IPS-18c (cell line): ENCODE results near the gene MTARC2.

Experiments used
- H3K4me3 ChIP-seq: 2 replicates; pipeline ENCODE4 v1.7.0; 2013; ENCODE audit warnings: low read depth, mild to moderate bottlenecking, low read length, moderate library complexity; ENCODE audit not compliant: insufficient read depth
- H3K9me3 ChIP-seq: one replicate; pipeline ENCODE4 v1.6.1; 2013; ENCODE audit warnings: mild to moderate bottlenecking, low read length, moderate library complexity; ENCODE audit not compliant: control insufficient read depth, insufficient read depth

MTARC2 gene

DNA sequence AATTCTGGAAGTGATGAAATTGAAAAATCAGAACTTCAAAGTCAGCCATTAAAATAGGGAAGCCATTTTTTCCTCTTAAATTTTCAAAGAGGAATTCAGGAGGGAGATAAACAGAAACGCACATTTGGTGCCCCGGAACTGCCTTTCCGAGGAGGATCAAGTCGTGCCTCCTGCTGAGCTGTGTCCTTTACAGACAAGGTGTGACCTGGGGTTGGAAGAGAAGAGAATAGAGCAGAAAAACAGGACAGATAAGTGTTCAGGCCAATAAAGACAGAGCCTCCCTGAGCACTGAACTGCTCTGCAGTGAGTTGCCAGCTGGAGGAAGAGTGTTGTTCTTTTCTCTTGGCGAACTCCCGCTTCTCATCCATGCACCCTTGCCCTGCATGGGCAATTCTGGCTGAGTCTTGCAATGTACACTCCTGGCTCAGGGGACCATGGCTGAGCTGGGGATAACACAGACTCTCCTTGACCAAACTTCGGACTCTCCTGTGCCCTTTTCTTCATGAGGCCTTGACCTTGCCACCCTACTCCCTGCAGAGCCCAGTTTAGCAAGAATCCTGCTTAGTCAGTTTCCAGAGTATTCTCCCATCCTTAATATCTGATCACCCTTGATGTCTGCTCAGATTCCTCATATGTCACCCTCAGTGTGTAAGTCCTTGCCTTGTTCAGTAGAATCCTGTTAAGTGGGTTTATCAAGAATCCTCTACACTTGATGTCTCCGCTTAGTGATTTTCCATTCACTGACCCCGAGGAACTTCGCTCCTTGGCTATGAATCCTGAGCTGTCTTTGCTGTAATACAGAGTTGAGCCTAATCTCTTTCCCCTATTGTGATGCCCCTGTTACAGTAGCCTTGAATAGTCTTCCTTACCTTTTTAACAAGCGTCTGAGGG is 37.3 kb downstream of the MTARC2 start:
- no peak overlapping the region for H3K4me3 ChIP-seq

DNA sequence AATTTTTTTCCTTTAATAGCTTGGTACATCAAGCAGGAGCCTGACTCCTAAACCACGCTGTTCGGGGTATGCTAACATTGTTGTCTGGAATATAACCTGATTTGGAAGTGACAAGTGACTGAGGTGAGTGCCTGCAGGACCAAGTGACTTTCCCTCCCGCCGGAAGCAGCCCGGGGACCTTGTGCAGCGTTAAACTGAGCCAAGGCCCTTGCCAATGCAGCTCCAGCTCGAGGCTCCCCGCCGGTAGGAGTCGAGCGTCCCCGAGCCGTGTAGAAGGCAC is 37.9 kb downstream of the MTARC2 start:
- H3K4me3 ChIP-seq = peak overlapping the region; percentile 74

More for the DNA sequence above, 37.3 kb downstream of the MTARC2 start:
- H3K9me3 ChIP-seq = no peaks in the 10 kb centered on the region

DNA sequence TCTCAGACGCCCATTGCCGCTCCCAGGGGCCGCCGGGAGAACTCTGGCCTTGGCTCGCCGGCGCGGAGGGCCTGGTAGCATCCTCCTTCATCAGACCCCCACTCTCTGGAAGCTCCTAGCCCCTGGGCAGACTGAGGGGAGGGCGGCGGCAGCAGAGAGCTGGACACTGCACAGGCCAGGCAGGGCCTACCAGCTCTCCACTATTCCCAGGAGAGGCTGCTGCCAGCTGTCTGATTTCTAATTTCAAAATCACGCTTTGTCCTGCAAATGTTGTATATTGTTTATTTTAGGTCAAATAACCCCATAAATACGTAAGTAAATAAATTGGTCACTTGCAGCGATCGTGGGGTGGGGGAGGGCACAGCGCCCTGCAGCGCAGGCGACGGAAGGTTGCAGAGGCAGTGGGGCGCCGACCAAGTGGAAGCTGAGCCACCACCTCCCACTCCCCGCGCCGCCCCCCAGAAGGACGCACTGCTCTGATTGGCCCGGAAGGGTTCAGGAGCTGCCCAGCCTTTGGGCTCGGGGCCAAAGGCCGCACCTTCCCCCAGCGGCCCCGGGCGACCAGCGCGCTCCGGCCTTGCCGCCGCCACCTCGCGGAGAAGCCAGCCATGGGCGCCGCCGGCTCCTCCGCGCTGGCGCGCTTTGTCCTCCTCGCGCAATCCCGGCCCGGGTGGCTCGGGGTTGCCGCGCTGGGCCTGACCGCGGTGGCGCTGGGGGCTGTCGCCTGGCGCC is 38.4 kb downstream of the MTARC2 start, which contains the start of gene MTARC1:
TSS of gene MTARC1 (plus strand) at position 577 of the 732 bp plus-strand sequence. CDS start at position 609, 32 bp downstream.
- Histone ChIP-seq H3K4me3 (peak within 1 kb of the TSS; percentile 74), H3K9me3 (no peaks in the 10 kb centered on the region)

More for the DNA sequence above, 37.9 kb downstream of the MTARC2 start:
- no peaks in the 10 kb centered on the region for H3K9me3 ChIP-seq

DNA sequence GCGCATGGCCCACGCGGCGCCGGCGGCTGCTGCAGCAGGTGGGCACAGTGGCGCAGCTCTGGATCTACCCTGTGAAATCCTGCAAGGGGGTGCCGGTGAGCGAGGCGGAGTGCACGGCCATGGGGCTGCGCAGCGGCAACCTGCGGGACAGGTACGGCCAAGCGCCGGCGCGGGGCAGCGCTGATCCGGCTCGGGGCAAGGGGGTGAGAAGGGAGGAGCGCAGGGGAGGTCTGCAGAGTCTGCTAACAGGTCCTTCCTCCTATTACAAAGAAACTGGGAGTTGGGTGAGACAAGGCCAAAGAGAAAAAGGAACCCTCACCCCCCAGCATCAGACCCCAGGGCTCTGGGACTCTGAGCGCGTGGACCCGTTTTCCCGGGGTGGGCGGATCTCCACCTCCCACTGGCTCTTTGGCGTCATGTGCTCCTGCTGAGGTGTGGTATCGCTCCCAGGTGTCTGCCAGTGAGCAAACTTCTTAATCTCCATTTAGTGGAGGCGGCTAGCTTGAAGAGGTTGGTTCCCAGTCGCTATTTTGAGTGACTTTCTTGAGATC is 39.0 kb downstream of the MTARC2 start:
- H3K9me3 ChIP-seq = no peaks in the 10 kb centered on the region

DNA sequence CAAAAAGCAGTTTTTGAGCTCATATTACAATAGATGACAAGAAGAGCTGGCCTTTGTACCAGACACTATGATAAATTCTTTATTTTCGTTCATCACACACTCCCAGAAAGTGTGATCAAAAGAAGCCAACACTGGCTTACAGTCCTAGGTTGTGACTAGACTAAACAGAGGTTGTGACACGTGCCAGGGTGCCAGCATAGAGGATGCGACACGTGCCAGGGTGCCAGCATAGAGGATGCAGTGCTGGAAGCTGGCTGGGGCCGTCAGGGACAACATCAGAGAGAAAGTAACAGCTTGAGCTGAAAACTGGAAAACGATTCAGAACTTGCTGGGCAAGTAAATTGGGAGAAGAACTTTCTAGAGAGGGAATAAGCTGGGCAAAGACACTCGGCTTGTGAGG is 40.8 kb downstream of the MTARC2 start:
- no peak overlapping the region for H3K4me3 ChIP-seq

More for the DNA sequence above, 39.0 kb downstream of the MTARC2 start:
- H3K4me3 ChIP-seq = peak overlapping the region; percentile 74

DNA sequence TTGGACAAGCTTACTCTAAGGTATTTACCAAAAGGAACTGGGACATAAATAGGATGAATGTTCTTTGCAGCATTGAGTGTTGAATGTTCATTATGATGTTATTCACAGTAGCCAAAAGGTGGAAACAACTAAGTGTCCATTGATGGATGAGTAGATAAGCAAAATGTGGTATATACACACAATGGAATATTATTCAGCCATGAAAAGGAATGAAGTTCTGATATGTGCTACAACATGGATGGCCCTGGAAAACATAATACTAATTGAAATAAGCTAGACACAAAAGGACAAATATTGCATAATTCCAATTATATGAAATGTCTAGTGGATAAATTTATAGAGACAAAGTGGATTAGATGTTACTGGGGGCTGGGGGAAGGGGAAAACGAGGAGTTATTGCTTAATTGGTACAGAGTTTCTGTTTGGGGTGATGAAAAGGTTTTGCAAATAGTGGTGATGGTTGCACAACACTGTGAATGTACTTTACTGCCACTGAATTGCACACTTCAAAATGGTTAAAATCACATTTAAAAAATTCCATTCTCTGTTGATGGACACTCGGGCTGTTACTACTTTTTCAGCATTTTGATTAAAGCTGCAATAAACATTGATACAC is 41.5 kb downstream of the MTARC2 start:
- Histone ChIP-seq H3K9me3 (no peaks in the 10 kb centered on the region), H3K4me3 (no peak overlapping the region)

More for the DNA sequence above, 40.8 kb downstream of the MTARC2 start:
- no peaks in the 10 kb centered on the region for H3K9me3 ChIP-seq

DNA sequence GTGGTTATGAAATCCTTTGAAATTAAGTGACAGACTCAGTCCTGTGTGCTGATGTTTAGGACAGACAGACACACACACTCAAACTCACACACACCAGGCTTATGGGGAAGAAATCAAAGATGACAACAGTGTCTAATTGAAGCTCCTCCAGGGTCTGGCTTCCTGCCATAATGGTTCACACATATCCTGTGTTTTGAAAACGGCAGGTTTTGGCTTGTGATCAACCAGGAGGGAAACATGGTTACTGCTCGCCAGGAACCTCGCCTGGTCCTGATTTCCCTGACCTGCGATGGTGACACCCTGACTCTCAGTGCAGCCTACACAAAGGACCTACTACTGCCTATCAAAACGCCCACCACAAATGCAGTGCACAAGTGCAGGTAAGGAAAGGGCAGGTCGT is 43.2 kb downstream of the MTARC2 start:
- H3K4me3 ChIP-seq = no peak overlapping the region
- no peaks in the 10 kb centered on the region for H3K9me3 ChIP-seq

DNA sequence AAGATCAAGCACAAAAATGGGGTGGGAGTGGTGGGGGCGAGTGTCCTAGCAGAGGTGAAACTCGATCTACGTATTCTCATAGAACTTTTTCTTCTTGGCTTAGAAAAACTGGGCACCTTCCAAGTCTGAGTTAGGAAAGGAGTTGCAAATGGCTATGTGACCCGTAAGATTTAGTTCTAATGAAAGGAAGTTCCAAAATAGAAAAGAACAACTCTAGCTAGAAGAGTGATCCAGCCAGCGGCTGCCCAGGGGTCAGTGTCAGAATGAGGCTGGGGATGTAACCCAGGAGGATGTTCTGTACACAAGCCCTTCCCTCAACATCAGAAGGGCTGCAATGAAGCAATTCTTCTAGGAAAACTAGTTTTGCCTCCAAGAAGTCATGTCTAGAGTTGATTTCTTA is 43.8 kb downstream of the MTARC2 start:
- Histone ChIP-seq H3K9me3 (no peaks in the 10 kb centered on the region), H3K4me3 (no peak overlapping the region)

DNA sequence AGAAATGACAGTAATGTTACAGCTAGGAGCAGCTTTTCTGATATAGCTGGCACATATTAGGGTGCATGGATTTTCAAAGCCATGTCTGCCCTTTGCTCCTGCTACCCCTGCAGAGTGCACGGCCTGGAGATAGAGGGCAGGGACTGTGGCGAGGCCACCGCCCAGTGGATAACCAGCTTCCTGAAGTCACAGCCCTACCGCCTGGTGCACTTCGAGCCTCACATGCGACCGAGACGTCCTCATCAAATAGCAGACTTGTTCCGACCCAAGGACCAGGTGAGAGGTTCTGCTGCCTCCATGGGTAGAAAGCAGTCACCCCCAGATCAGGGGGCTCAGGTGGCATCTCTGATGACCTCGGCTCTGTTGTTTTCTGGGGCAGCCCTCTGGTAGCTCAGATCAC is 48.4 kb downstream of the MTARC2 start:
- Histone ChIP-seq H3K4me3 (no peak overlapping the region), H3K9me3 (no peaks in the 10 kb centered on the region)

DNA sequence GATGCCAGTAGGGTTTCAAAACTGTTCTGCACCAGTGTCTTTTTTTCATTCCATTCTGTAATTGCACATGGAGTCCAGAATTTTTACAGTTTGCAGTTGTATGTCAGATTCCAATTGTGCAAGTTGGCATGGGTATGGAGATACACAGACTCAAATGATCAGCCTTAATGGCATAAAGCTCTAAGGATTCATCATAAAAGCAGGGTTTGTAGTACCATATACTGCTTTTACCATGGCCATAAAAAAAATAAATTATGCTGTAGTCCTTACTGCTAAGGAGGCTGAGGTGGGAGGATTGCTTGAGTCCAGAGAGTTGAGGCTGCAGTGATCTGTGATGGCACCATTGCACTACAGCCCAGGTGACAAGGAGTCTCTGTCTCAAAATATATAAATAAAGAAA is 48.9 kb downstream of the MTARC2 start:
- H3K4me3 ChIP-seq = no peak overlapping the region
- H3K9me3 ChIP-seq = no peaks in the 10 kb centered on the region

DNA sequence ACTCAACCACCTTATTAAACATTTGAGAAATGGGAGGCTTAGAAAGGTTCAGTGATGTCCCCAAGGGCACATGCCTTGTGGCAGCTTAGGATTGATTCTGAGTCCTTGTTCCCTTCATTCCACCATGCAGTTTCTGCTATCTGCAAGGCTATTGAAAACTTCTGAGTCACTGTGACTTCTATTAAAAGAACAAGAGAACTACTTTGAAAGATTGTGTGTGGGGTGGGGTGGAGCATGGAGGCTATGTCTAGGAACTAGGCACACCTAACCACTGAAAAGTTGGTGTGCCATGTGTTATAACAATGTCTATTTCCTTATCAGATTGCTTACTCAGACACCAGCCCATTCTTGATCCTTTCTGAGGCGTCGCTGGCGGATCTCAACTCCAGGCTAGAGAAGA is 49.4 kb downstream of the MTARC2 start:
- Histone ChIP-seq H3K4me3 (no peak overlapping the region), H3K9me3 (no peaks in the 10 kb centered on the region)

DNA sequence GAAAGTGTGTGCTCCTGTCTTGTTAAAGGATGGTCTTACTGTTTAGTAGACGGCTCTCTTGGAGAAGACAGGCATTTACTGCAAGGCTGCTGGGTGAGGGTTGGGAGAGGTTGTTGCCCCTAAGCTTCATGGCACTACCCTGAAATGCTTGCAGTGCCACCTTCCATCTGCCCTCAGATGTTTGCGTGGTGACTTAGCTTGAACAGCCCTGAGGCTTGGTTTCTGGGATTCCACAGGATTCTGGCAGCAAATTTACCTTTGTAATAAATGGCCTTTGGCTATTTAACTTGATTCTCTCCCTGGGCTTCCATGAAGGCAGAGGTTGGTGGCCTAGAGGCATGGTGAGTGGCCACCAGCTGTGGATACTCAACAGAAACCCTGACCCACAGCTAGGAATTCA is 50.2 kb downstream of the MTARC2 start:
- Histone ChIP-seq H3K4me3 (no peak overlapping the region), H3K9me3 (no peaks in the 10 kb centered on the region)

DNA sequence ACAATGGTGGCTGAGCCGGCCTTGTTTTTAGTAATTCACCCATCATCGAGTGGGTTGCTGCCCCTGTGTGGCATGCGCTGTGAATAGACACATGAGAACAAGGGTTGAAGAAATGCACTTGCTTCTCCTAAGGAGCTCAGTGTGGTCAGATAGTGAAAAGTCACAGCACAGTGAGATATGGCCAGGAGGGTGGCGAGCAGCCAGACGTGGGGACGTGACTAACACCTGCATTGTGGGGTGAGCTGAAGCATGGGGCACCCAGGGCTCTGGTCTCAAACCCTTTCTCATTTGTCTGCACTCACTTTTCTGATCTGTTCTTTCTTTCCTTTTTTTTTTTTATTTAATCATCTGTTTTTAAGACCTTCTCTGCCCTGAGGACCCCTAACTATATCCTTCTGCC is 52.1 kb downstream of the MTARC2 start:
- Histone ChIP-seq H3K4me3 (no peak overlapping the region), H3K9me3 (no peaks in the 10 kb centered on the region)

DNA sequence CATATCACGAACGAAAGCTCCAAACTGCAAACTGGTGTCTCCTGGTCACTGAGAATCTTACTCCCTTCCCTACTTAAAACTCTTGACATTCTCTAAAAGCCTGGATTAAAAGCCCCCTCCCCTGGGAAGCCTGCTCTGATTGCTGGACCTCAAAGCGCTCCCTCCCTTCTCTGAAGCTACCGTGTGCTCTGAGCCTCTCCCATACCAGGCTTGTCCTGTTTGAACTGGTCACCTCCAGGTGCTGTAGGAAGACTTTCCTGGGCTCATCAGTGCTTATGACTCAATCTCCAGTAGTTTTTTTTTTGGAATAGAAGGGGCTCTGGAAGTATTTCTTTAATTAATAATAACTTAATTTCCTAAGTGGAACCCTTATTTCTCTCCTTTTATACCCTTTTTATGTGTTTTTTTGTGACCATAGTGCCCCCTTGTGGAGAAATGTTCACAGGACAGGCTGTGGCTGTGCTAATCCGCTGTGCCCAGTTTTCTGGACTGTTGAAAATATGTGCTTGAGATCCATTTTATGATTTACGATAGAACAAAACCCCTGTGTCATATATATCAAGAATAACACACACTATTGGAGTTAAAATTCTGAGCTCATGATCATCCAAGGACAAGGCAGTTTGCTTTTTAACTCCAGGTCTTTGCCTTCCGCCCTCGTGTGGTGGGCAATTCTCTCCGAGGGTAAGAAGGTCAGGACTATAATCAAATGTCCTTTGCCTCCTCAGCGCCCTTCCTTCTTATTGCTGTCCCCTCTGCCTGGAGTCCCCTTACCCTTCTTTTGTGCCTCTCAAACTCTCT is 55.5 kb downstream of the MTARC2 start:
- Histone ChIP-seq H3K9me3 (no peaks in the 10 kb centered on the region), H3K4me3 (no peak overlapping the region)

DNA sequence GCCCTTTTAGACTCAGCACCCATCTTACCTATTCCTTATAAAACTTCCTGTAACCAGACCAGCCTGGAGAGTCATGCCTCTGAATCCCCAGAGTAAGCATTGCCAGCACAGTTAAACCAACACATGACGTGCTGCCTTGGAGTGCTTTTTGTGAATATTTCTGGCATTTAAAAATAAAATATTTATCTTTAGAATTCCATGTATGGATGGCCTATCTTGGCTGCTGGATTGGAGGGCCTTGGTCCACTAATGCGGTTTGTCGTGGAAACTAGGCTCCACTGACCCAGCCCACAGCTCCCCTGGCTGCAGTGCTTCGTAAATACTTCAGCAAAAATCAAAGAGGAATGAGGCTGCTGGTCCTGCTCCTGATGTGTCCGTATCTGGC is 56.1 kb downstream of the MTARC2 start:
- no peak overlapping the region for H3K4me3 ChIP-seq
- no peaks in the 10 kb centered on the region for H3K9me3 ChIP-seq

DNA sequence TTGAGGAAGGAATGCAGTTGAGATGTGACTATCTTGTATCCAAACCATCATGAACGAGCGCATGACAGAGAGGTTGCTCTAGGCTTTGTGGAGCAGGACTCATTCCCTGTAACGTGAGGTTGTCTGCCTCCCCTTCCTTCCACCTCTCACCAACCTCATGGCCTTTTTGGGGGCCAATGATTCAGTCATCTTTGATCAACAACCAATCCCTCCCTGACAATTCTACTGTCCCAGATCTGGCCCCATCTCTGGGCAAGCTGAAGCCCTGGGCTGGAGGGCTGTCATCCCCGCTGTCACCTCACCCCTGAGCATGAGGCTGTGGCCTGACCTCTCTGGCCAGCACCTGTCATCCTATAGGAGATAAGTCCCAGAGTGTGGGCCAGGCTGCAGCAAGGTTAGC is 58.3 kb downstream of the MTARC2 start:
- no peaks in the 10 kb centered on the region for H3K9me3 ChIP-seq
- no peak overlapping the region for H3K4me3 ChIP-seq

DNA sequence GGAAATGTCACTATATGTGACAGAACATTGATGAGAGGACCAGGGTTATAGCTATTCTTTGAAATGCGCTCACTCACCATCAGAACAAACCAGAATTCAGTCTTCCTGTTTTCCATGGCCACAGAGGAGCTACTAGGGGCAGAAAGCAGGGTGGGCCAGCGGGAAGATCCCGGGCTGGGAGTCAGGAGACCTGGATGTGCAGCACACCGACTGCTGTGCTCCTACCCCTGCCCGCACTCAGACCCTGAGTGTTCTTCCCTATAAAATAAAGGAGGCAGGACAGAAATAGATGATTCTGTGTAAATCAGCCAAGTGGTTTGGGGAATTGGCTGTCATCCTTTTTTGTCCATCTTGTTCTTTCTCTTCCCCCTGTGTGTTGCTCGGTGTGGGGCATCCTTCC is 59.6 kb downstream of the MTARC2 start:
- H3K4me3 ChIP-seq = no peak overlapping the region
- no peaks in the 10 kb centered on the region for H3K9me3 ChIP-seq
